Heart right ventricle (tissue), 16 donors: ENCODE measurements around the gene IL12RB1. TPM values are rescaled to one million over a fixed set of nuclear protein-coding genes. Genes with fewer than 3 reads are reported as not detected.

ENCODE experiments used
- ATAC-seq, 8 donors: fragments of 200-7000 bp; cut with Tn5 transposase; one replicate each; pipeline ENCODE4 v1.9.1; 2020; ENCODE audit warnings: mild to moderate bottlenecking in 8 of 8, moderate library complexity in 8 of 8, moderate number of reproducible peaks in 1 of 8
- DNase-seq, 2 donors: peaks; one replicate each; pipeline ENCODE4 v3.0.0-alpha.2; 2020
- H3K27ac ChIP-seq, 10 donors: fragments of 200-600 bp; sonication (generic) in 2 of 10; one replicate each; pipeline versions ENCODE4 v1.5.0 to v1.8.0; 2020 to 2022; ENCODE audit warnings: mild to moderate bottlenecking in 3 of 10
- H3K27me3 ChIP-seq, 7 donors: fragments of 200-600 bp; one replicate each; pipeline ENCODE4 v1.8.0; 2021 to 2022; ENCODE audit warnings: mild to moderate bottlenecking in 2 of 7
- H3K36me3 ChIP-seq, 9 donors: fragments of 200-600 bp; sonication (generic) in 1 of 9; one replicate each; pipeline versions ENCODE4 v1.5.0 to v1.8.0; 2020 to 2022; ENCODE audit warnings: mild to moderate bottlenecking in 2 of 9
- H3K4me1 ChIP-seq, 9 donors: fragments of 200-600 bp; sonication (generic) in 1 of 9; one replicate each; pipeline versions ENCODE4 v1.5.0 to v1.8.0; 2020 to 2022; ENCODE audit warnings: mild to moderate bottlenecking in 4 of 9
- H3K4me3 ChIP-seq, 10 donors: fragments of 200-600 bp; sonication (generic) in 2 of 10; one replicate each; pipeline versions ENCODE4 v1.5.0 to v1.8.0; 2020 to 2022; ENCODE audit warnings: mild to moderate bottlenecking in 7 of 10, moderate library complexity in 2 of 10
- H3K9me3 ChIP-seq, 11 donors: fragments of 200-600 bp in 10 of 11; sonication (generic) in 2 of 11; one replicate each; pipeline versions ENCODE4 v1.5.0 to v1.8.0; 2013 to 2022; ENCODE audit warnings: mild to moderate bottlenecking in 2 of 11, control low read depth in 1 of 11, moderate library complexity in 1 of 11
- CTCF ChIP-seq, 9 donors: fragments of 200-600 bp; sonication (generic) in 2 of 9; IDR thresholded peaks; one replicate each; pipeline versions ENCODE4 v1.5.0 to v1.8.0; 2021 to 2022; ENCODE audit warnings: antibody characterized with exemption in 9 of 9, mild to moderate bottlenecking in 5 of 9, moderate library complexity in 1 of 9
- WGBS, 2 donors: extraction: QIAGEN DNeasy Blood & Tissue Kit; methylation state at CpG; one replicate each; pipeline ENCODE4 v1.1.7; 2013; ENCODE audit warnings: inconsistent platforms in 1 of 2; 5-methylcytosine and 5-hydroxymethylcytosine counted together
- intact Hi-C, 10 donors: fragments of 100-400 bp; cut with DNase I; formaldehyde crosslinking; loops; one replicate each; pipeline versions ENCODE4 v1.11.1 to v1.14.2; 2022
- polyA plus RNA-seq, 2 donors: library from polyadenylated mRNA; stranded (reverse); fragments of 200-250 nt; gene quantifications; one replicate each; pipeline ENCODE4 v1.2.3, GENCODE V29; 2013
- total RNA-seq, 10 donors: library from RNA; stranded (reverse); fragmentation: NEBNext Ultra II Directional in 3 of 10; extraction: Animal tissue kit (Norgen Biotek cat#: 25700) in 3 of 10; gene quantifications; one replicate each; pipeline versions ENCODE4 v1.2.1 to v1.2.4, GENCODE V29; 2021 to 2023
- donor health status: Arrhythmogenic right ventricular cardiomyopathy.
- donor health status: ischemic (EF 13 %, LVEDD 7.1; RV severe dilation, severe dysfunction).
- donor health status: healthy with polysubstance abuse.
- donor health status: DM: no; HTN: yes; CAD: no.
- donor health status: DM: no; HTN: no; CAD: no.
- donor health status: ischemic (EF 25% LVEDD 6.9; RV normal size, moderate dysfunction).
- donor health status: ischemic (EF 25% LVEDD 5.7; RV mildly dilated, moderate dysfunction).
- donor health status: healthy.
- donor health status: DM: yes; HTN: yes; CAD: no.
- donor health status: Ischemic cardiomyopathy.
- donor health status: ischemic (EF 35%, LVEDD 5.7; RV mildly dilated, moderate dysfunction).
- donor health status: nonischemic (EF 11% LVEDD 7.7; RV severe dilation, severe dysfunction).
- donor health status: DM: yes; HTN: yes; CAD: no.
- donor health status: PGD.
- donor health status: ischemic (EF 29% LVEDD 5.4; RV normal size, mild dysfunction).
- donor health status: nonischemic (EF 23%, LVEDD 6.1; RV moderate dilation, normal function).

Gene IL12RB1
- total and polyA plus RNA-seq, 12 donors: 0.24 to 5.4 (median 0.44) TPM

GRCh38 chr19:18055967-18056366 is 30.8 kb downstream of the IL12RB1 start:
- H3K27ac ChIP-seq: no peak overlapping the region
- TF ChIP-seq CTCF (IDR thresholded peaks at IDR 0.05): no peak
- intact Hi-C loops: loop anchor here in 4 of 10 donors (5.0 to 10.0 kb wide), 3 partner anchors 111 to 121 kb away; partner anchors contain the start of gene CCDC124 (in 1 of the 4)

GRCh38 chr19:18053576-18054219 is 33.0 kb downstream of the IL12RB1 start:
- ATAC-seq (no peak), DNase-seq (no peak)
- Histone ChIP-seq H3K27me3 (peaks cover 0 to 8% (median 0%) of the 10 kb centered on the region in 7 donors), H3K27ac (no peak overlapping the region), H3K4me3 (no peak overlapping the region), H3K36me3 (no peaks in the 10 kb centered on the region), H3K9me3 (no peaks in the 10 kb centered on the region), H3K4me1 (peaks cover 26 to 50% (median 40%) of the 10 kb centered on the region in 9 donors)
- intact Hi-C loops: loop anchor here in 4 of 10 donors (5.0 to 10.0 kb wide), 3 partner anchors 109 to 121 kb away; partner anchors contain the start of gene CCDC124 (in 2 of the 4)
- TF ChIP-seq CTCF (IDR thresholded peaks at IDR 0.05): no peak
- 73 to 74% methylated on average over 9 of the region's 9 CpGs for WGBS, 2 donors

More at GRCh38 chr19:18055967-18056366, 30.8 kb downstream of the IL12RB1 start:
- Histone ChIP-seq H3K36me3 (no peaks in the 10 kb centered on the region), H3K4me3 (no peak overlapping the region), H3K27me3 (peaks cover 0 to 8% (median 0%) of the 10 kb centered on the region in 7 donors), H3K9me3 (no peaks in the 10 kb centered on the region), H3K4me1 (peaks cover 18 to 30% (median 25%) of the 10 kb centered on the region in 9 donors)
- DNase-seq (no peak), ATAC-seq (no peak)
- WGBS, 2 donors: 81 to 86% methylated on average over 5 of the region's 5 CpGs

- WGBS, 2 donors: 13 to 17% methylated on average over 30 to 31 of the region's 31 CpGs
- TF ChIP-seq CTCF (IDR thresholded peaks at IDR 0.05): no peak
- ATAC-seq (peak; percentile 34 to 71 (median 62)), DNase-seq (peak; percentile 55 to 73)
- no peaks in the 10 kb centered on the region for H3K36me3 ChIP-seq
- intact Hi-C loops: loop anchor here in 4 of 10 donors (5.0 to 10.0 kb wide), 3 partner anchors 107 to 120 kb away; partner anchors contain the start of gene CCDC124 (in 2 of the 4)
- peaks cover 15 to 43% (median 35%) of the 10 kb centered on the region in 9 donors for H3K4me1 ChIP-seq
- H3K4me3 ChIP-seq: peak overlapping the region in 8 of 10 donors; percentile 14 to 35 (median 29)
- H3K9me3 ChIP-seq: no peaks in the 10 kb centered on the region
- H3K27me3 ChIP-seq: peaks cover 0 to 8% (median 0%) of the 10 kb centered on the region in 7 donors
- H3K27ac ChIP-seq: peak overlapping the region; percentile 16 to 91 (median 64)
These were observed 34.8 kb downstream of the IL12RB1 start for GRCh38 chr19:18051887-18052286.

- no peaks in the 10 kb centered on the region for H3K36me3 ChIP-seq
- H3K4me3 ChIP-seq: peak overlapping the region in 1 of 10 donors; percentile 9
- H3K9me3 ChIP-seq: no peaks in the 10 kb centered on the region
- ATAC-seq (peak; percentile 91 to 97 (median 94)), DNase-seq (peak; percentile 96 to 98)
- no peak for TF ChIP-seq CTCF (IDR thresholded peaks at IDR 0.05)
- intact Hi-C loops: loop anchor here in 2 of 10 donors (2.0 kb wide), 2 partner anchors 27 to 29 kb away; no protein-coding TSS in a partner anchor
- peak overlapping the region; percentile 75 to 91 (median 86) for H3K27ac ChIP-seq
- H3K4me1 ChIP-seq: peaks cover 15 to 57% (median 47%) of the 10 kb centered on the region in 9 donors
- 18 to 31% methylated on average over 10 of the region's 10 CpGs for WGBS, 2 donors
- peaks cover 0 to 8% (median 0%) of the 10 kb centered on the region in 7 donors for H3K27me3 ChIP-seq
These were observed 37.3 kb downstream of the IL12RB1 start for GRCh38 chr19:18049385-18049784.
